H1 (cell line): ENCODE measurements around the gene CCDC38. TPM values are rescaled to one million over a fixed set of nuclear protein-coding genes. Genes with fewer than 3 reads are reported as not detected.

Source experiments
- CTCF ChIA-PET: fragments of 300-600 bp; sonication (Branson Sonifier 250); formaldehyde crosslinking; loops from one replicate; lab custom pipeline; 2021; ENCODE audit not compliant: partially characterized antibody; lab: Charles Lee
- POLR2A ChIA-PET: fragments of 300-600 bp; sonication (Branson Sonifier 250); formaldehyde crosslinking; loops from one replicate; lab custom pipeline; 2021; ENCODE audit warnings: inconsistent platforms; ENCODE audit not compliant: partially characterized antibody; lab: Charles Lee
- DNase-seq, 2 experiments: peaks; one replicate each; pipeline versions ENCODE4 v3.0.0 to v3.0.0-alpha.2; 2010 to 2022; ENCODE audit warnings: low spot score in 2 of 2, low read depth in 1 of 2, mixed read lengths in 1 of 2
- FAIRE-seq: peaks from 2 replicates; lab custom pipeline; 2011; peaks lifted over from hg19 to GRCh38; lab: Jason Lieb, UNC
- H2AFZ ChIP-seq: 2 replicates; pipeline ENCODE4 v1.8.1; 2012; ENCODE audit warnings: low read length, inconsistent platforms
- H2AK5ac ChIP-seq: 2 replicates; pipeline ENCODE4 v1.6.1; 2013; ENCODE audit warnings: low read depth, low read length
- H2BK120ac ChIP-seq: replicated peaks from 2 replicates; pipeline ENCODE3; 2013; ENCODE audit warnings: low read depth, low read length, inconsistent platforms
- H2BK12ac ChIP-seq: 2 replicates; pipeline ENCODE4 v1.6.1; 2013; ENCODE audit warnings: low read depth, low read length
- H2BK15ac ChIP-seq: 2 replicates; pipeline ENCODE4 v1.6.1; 2013; ENCODE audit warnings: low read length
- H2BK20ac ChIP-seq: 2 replicates; pipeline ENCODE4 v1.6.1; 2013; ENCODE audit warnings: low read length
- H2BK5ac ChIP-seq: 2 replicates; pipeline ENCODE4 v1.6.1; 2013; ENCODE audit warnings: low read depth, low read length
- H3K14ac ChIP-seq: 2 replicates; pipeline ENCODE4 v1.6.1; 2013; ENCODE audit warnings: inconsistent platforms; ENCODE audit not compliant: insufficient read length
- H3K18ac ChIP-seq: 2 replicates; pipeline ENCODE4 v1.6.1; 2013; ENCODE audit warnings: low read length; ENCODE audit errors: extremely low read depth
- H3K23ac ChIP-seq: 2 replicates; pipeline ENCODE4 v1.6.1; 2013; ENCODE audit warnings: inconsistent platforms; ENCODE audit not compliant: insufficient read length
- H3K23me2 ChIP-seq: 2 replicates; pipeline ENCODE4 v1.6.1; 2013; ENCODE audit warnings: low read depth, low read length
- H3K27ac ChIP-seq: 2 replicates; pipeline ENCODE4 v1.6.1; 2011; ENCODE audit warnings: low read depth, low read length, inconsistent platforms
- H3K27me3 ChIP-seq, 4 experiments: replicated peaks in 1 of 4; 1 replicate in 1 of 4; 2 replicates in 3 of 4; pipeline versions ENCODE4 v1.6.1 to v1.8.1; 2011 to 2013; ENCODE audit warnings: low read length in 3 of 4, mild to moderate bottlenecking in 3 of 4, inconsistent platforms in 2 of 4, mixed read lengths in 2 of 4, moderate library complexity in 1 of 4; ENCODE audit not compliant: control insufficient read depth in 3 of 4, insufficient read depth in 3 of 4; ENCODE audit errors: extremely low read depth in 1 of 4
- H3K36me3 ChIP-seq, 4 experiments: 2 replicates each; pipeline versions ENCODE4 v1.6.1 to v1.8.1; 2011 to 2013; ENCODE audit warnings: mild to moderate bottlenecking in 4 of 4, low read length in 3 of 4, moderate library complexity in 2 of 4, control low read depth in 1 of 4, inconsistent platforms in 1 of 4; ENCODE audit not compliant: insufficient read depth in 4 of 4, control insufficient read depth in 2 of 4
- H3K4ac ChIP-seq: replicated peaks from 2 replicates; pipeline ENCODE3; 2013; ENCODE audit warnings: low read length, low read depth, mixed read lengths, inconsistent platforms; ENCODE audit not compliant: insufficient read length
- H3K4me1 ChIP-seq, 4 experiments: replicated peaks in 1 of 4; 1 replicate in 1 of 4; 2 replicates in 3 of 4; pipeline versions ENCODE4 v1.6.1 to v1.8.1; 2011 to 2013; ENCODE audit warnings: low read length in 3 of 4, inconsistent platforms in 2 of 4, mixed read lengths in 1 of 4; ENCODE audit not compliant: insufficient read depth in 4 of 4, control insufficient read depth in 3 of 4
- H3K4me2 ChIP-seq, 2 experiments: 2 replicates each; pipeline versions ENCODE4 v1.6.1 to v1.8.1; 2011 to 2013; ENCODE audit warnings: low read depth in 2 of 2, low read length in 2 of 2, control low read depth in 1 of 2, inconsistent platforms in 1 of 2, mild to moderate bottlenecking in 1 of 2; ENCODE audit not compliant: insufficient read depth in 1 of 2
- H3K4me3 ChIP-seq, 4 experiments: fragments of 200-600, 300-600 bp in 1 of 4; sonication (generic), shearing (Covaris generic), sonication (Bioruptor Twin) in 1 of 4; 2 replicates each; pipeline versions ENCODE4 v1.5.1 to v1.8.1; 2011 to 2016; ENCODE audit warnings: low read length in 4 of 4, low read depth in 3 of 4, control low read depth in 2 of 4, inconsistent platforms in 2 of 4, mild to moderate bottlenecking in 2 of 4, mixed read lengths in 1 of 4, moderate library complexity in 1 of 4; ENCODE audit not compliant: insufficient read depth in 2 of 4; ENCODE audit errors: extremely low read depth in 1 of 4
- H3K56ac ChIP-seq: replicated peaks from 2 replicates; pipeline ENCODE3; 2013; ENCODE audit warnings: low read depth, mild to moderate bottlenecking, mixed read lengths, low read length, inconsistent platforms; ENCODE audit not compliant: insufficient read length
- H3K79me1 ChIP-seq: 2 replicates; pipeline ENCODE4 v1.6.1; 2013; ENCODE audit warnings: low read depth, low read length, control low read depth
- H3K79me2 ChIP-seq, 2 experiments: 2 replicates each; pipeline versions ENCODE4 v1.6.1 to v1.8.1; 2012 to 2013; ENCODE audit warnings: low read length in 2 of 2, mild to moderate bottlenecking in 2 of 2, inconsistent platforms in 1 of 2; ENCODE audit not compliant: insufficient read depth in 2 of 2, control insufficient read depth in 1 of 2
- H3K9ac ChIP-seq, 4 experiments: replicated peaks in 1 of 4; 1 replicate in 1 of 4; 2 replicates in 3 of 4; pipeline versions ENCODE4 v1.6.1 to v1.8.1; 2011 to 2013; ENCODE audit warnings: low read depth in 3 of 4, low read length in 3 of 4, control low read depth in 2 of 4, mild to moderate bottlenecking in 2 of 4, moderate library complexity in 2 of 4, inconsistent platforms in 1 of 4; ENCODE audit errors: extremely low read depth in 1 of 4
- H3K9me3 ChIP-seq, 2 experiments: 2 replicates each; pipeline versions ENCODE4 v1.6.1 to v1.8.1; 2012 to 2013; ENCODE audit warnings: mild to moderate bottlenecking in 2 of 2, moderate library complexity in 2 of 2, control low read depth in 1 of 2, inconsistent platforms in 1 of 2, low read depth in 1 of 2, low read length in 1 of 2, mixed read lengths in 1 of 2; ENCODE audit not compliant: insufficient read depth in 2 of 2
- H4K20me1 ChIP-seq, 2 experiments: replicated peaks in 1 of 2; 2 replicates each; pipeline versions ENCODE3 to v1.8.1; 2011 to 2013; ENCODE audit warnings: inconsistent platforms in 2 of 2, low read length in 2 of 2, mild to moderate bottlenecking in 1 of 2; ENCODE audit not compliant: insufficient read depth in 2 of 2, control insufficient read depth in 1 of 2
- H4K5ac ChIP-seq: 2 replicates; pipeline ENCODE4 v1.6.1; 2013; ENCODE audit warnings: low read length, low read depth, mixed read lengths, inconsistent platforms; ENCODE audit not compliant: insufficient read length
- H4K8ac ChIP-seq: 2 replicates; pipeline ENCODE4 v1.8.0; 2013; ENCODE audit warnings: mild to moderate bottlenecking, moderate library complexity, low read length, inconsistent platforms; ENCODE audit not compliant: insufficient read depth; ENCODE audit errors: extremely low read depth
- H4K91ac ChIP-seq: replicated peaks from 2 replicates; pipeline ENCODE3; 2013; ENCODE audit warnings: low read length, mixed read lengths, inconsistent platforms; ENCODE audit not compliant: insufficient read length
- ATF3 ChIP-seq: IDR thresholded peaks from 2 replicates; pipeline ENCODE4 v1.6.1; 2011; ENCODE audit warnings: low read depth, mild to moderate bottlenecking, low read length; ENCODE audit not compliant: insufficient read depth
- E2F6 ChIP-seq: IDR thresholded peaks from 2 replicates; pipeline ENCODE4 v1.6.1; 2012; ENCODE audit warnings: inconsistent platforms
- HDAC2 ChIP-seq, 2 experiments: fragments of 300-600 bp in 1 of 2; sonication (generic) in 1 of 2; IDR thresholded peaks; 2 replicates each; pipeline ENCODE4 v1.6.1; 2011 to 2012; ENCODE audit warnings: low read depth in 2 of 2, low read length in 2 of 2, mild to moderate bottlenecking in 2 of 2, moderate library complexity in 2 of 2, borderline replicate concordance in 1 of 2, inconsistent platforms in 1 of 2
- JUN ChIP-seq: IDR thresholded peaks from 2 replicates; pipeline ENCODE4 v1.6.1; 2011; ENCODE audit warnings: low read depth, mild to moderate bottlenecking, improper control_type of control experiment, low read length
- KDM5A ChIP-seq: fragments of 200-600 bp; IDR thresholded peaks from 2 replicates; pipeline ENCODE4 v1.7.1; 2012; ENCODE audit warnings: mild to moderate bottlenecking, low read length, inconsistent platforms, mixed read lengths
- NRF1 ChIP-seq: IDR thresholded peaks from 2 replicates; pipeline ENCODE4 v1.6.1; 2011; ENCODE audit warnings: mild to moderate bottlenecking, low read depth, low read length, improper control_type of control experiment
- PHF8 ChIP-seq: fragments of 200-600 bp; sonication (generic); conservative IDR thresholded peaks from 2 replicates; pipeline ENCODE4 v1.7.1; 2012; ENCODE audit warnings: low read depth, mild to moderate bottlenecking, inconsistent platforms, low read length, moderate library complexity
- RNF2 ChIP-seq: fragments of 200-900, 300-1000 bp; sonication (generic); IDR thresholded peaks from 2 replicates; pipeline ENCODE4 v1.7.1; 2016; ENCODE audit warnings: borderline replicate concordance, low read depth, mild to moderate bottlenecking, antibody characterized with exemption, low read length; ENCODE audit not compliant: poor library complexity, severe bottlenecking; ENCODE audit errors: missing control alignments
- SRF ChIP-seq: IDR thresholded peaks from 2 replicates; pipeline ENCODE4 v1.6.1; 2011; ENCODE audit warnings: mild to moderate bottlenecking, low read depth, low read length, moderate library complexity
- TAF7 ChIP-seq: optimal IDR thresholded peaks from 2 replicates; pipeline ENCODE3; 2011; ENCODE audit warnings: low read depth, mild to moderate bottlenecking, inconsistent platforms, low read length, moderate library complexity, borderline replicate concordance
- WGBS, 2 experiments: shearing (Covaris generic) in 1 of 2; methylation state at CpG; one replicate each; pipeline versions ENCODE4 v1.1.6 to v1.1.7; 2013 to 2015; ENCODE audit warnings: low lambda C conversion rate in 2 of 2, mixed read lengths in 2 of 2, inconsistent platforms in 1 of 2, low coverage in 1 of 2, missing lambda C conversion rate in 1 of 2; ENCODE audit not compliant: insufficient replicate concordance in 2 of 2, insufficient coverage in 1 of 2, insufficient read length in 1 of 2; ENCODE audit errors: extremely low coverage in 1 of 2, missing lambda C conversion rate in 1 of 2; 5-methylcytosine and 5-hydroxymethylcytosine counted together
- polyA plus RNA-seq, 7 experiments: library from polyadenylated mRNA; depleted of rRNA in 3 of 7; stranded (reverse) in 5 of 7; unstranded in 2 of 7; fragments of >200 nt in 5 of 7; fragments of 200-250 nt in 2 of 7; gene quantifications; 1 replicate in 5 of 7; 2 replicates in 1 of 7; 4 replicates in 1 of 7; pipeline versions ENCODE4 v1.2.1 to v1.2.3, GENCODE V29; 2011 to 2013; ENCODE audit warnings: missing spikeins in 2 of 7, mixed read lengths in 2 of 7
- total RNA-seq: library from RNA; stranded (reverse); fragmentation: NEBNext Ultra II Directional; extraction: Animal tissue kit (Norgen Biotek cat#: 25700); gene quantifications from 2 replicates; pipeline ENCODE4 v1.2.1, GENCODE V29; 2021

CCDC38 gene
- total and polyA plus RNA-seq, 2 of the 8 experiments (the other 6 are each of a cell fraction or from before 2014, with no cell fraction given), result not detected

- H2BK12ac ChIP-seq, result no peak overlapping the region
- no peak overlapping the region for H3K4me3 ChIP-seq
- no peak overlapping the region for H4K5ac ChIP-seq
- ChIA-PET POLR2A (no interaction called here), CTCF (interaction anchor here (0.8 to 2.0 kb wide), 4 partner anchors 16 to 129 kb away, joined by 3 to 6 read pairs (median 5); partner anchors contain the start of gene AMDHD1)
- H2BK15ac ChIP-seq, result no peak overlapping the region
- no peak for FAIRE-seq
- no peak overlapping the region for H3K9ac ChIP-seq
- no peak overlapping the region for H4K8ac ChIP-seq
- no peaks in the 10 kb centered on the region for H3K79me2 ChIP-seq
- no peak overlapping the region for H3K23ac ChIP-seq
- H3K4me2 ChIP-seq, result no peak overlapping the region
- no peak overlapping the region for H3K56ac ChIP-seq
- H3K23me2 ChIP-seq, result no peaks in the 10 kb centered on the region
- H2BK20ac ChIP-seq, result no peak overlapping the region
- H2BK5ac ChIP-seq, result no peak overlapping the region
- no peaks in the 10 kb centered on the region for H3K79me1 ChIP-seq
- no peaks in the 10 kb centered on the region for H3K27me3 ChIP-seq
- H2BK120ac ChIP-seq, result no peak overlapping the region
- no peak overlapping the region for H3K14ac ChIP-seq
- H3K4ac ChIP-seq, result no peak overlapping the region
- no peak overlapping the region for H2AK5ac ChIP-seq
- WGBS, 2 experiments, result 90% methylated on average over 4 of the region's 4 CpGs; no CpG with 5 or more reads in 1 of the 2 experiments
- H3K36me3 ChIP-seq, result no peaks in the 10 kb centered on the region
- no peak overlapping the region for H3K18ac ChIP-seq
- no peak overlapping the region for H4K91ac ChIP-seq
- H2AFZ ChIP-seq, result no peak overlapping the region
- H3K9me3 ChIP-seq, result no peaks in the 10 kb centered on the region; a peak in 1 of 4 replicates
- DNase-seq, result no peak
- H3K4me1 ChIP-seq, result peaks cover 0 to 10% (median 5%) of the 10 kb centered on the region in 4 experiments; a peak in 6 of 7 replicates
- H3K27ac ChIP-seq, result no peak overlapping the region
- no peaks in the 10 kb centered on the region for H4K20me1 ChIP-seq
- TF ChIP-seq NRF1, result no peak
- no peak for TF ChIP-seq TAF7
- no peak for TF ChIP-seq KDM5A
- no peak for TF ChIP-seq HDAC2 (IDR thresholded peaks at IDR 0.05; ENCODE audit: borderline replicate concordance in 1 of 2, low read depth in 2 of 2, low read length in 2 of 2)
- no peak for TF ChIP-seq JUN
- TF ChIP-seq PHF8, result no peak
- TF ChIP-seq E2F6, result no peak
- TF ChIP-seq SRF, result no peak
- TF ChIP-seq ATF3, result no peak
- no peak for TF ChIP-seq RNF2
Observed at GRCh38 chr12:95972832-95973456, 30.5 kb upstream of the CCDC38 start.
